DMS 273 treated with DMSO at 0.1 percent for 48 hours (cell line): Measurements from ENCODE around the gene LRRC8D.
"Not testable (repeated sequence)": the region's sequence is repeated elsewhere in the genome, so short reads cannot be mapped to it uniquely, and the experiment has no call there.

Experiments
- DNase-seq: peaks from one replicate; lab custom pipeline; 2025; lab: John Stamatoyannopoulos, UW

Gene LRRC8D

GRCh38 chr1:89913353-89914095 is 92.7 kb downstream of the LRRC8D start:
- no peak for DNase-seq

- no peak for DNase-seq
Measured at GRCh38 chr1:89917353-89917752, 96.5 kb downstream of the LRRC8D start.

GRCh38 chr1:89918127-89918793 is 97.4 kb downstream of the LRRC8D start:
- DNase-seq, result peak; percentile 92

- DNase-seq, result no peak
Measured at GRCh38 chr1:89918794-89919155, 97.9 kb downstream of the LRRC8D start.

- no peak for DNase-seq
Measured at GRCh38 chr1:89919174-89919573, 98.3 kb downstream of the LRRC8D start.

GRCh38 chr1:89922911-89923310 is 102.1 kb downstream of the LRRC8D start:
- DNase-seq, result no peak

GRCh38 chr1:89923517-89923916 is 102.7 kb downstream of the LRRC8D start:
- no peak for DNase-seq

- not testable (repeated sequence) for DNase-seq
Measured at GRCh38 chr1:89924075-89924474, 103.2 kb downstream of the LRRC8D start.

GRCh38 chr1:89927049-89927448 is 106.2 kb downstream of the LRRC8D start:
- no peak for DNase-seq

GRCh38 chr1:89927478-89927877 is 106.6 kb downstream of the LRRC8D start:
- DNase-seq, result no peak

- no peak for DNase-seq
Measured at GRCh38 chr1:89928506-89928905, 107.7 kb downstream of the LRRC8D start.

GRCh38 chr1:89929467-89930063 is 108.7 kb downstream of the LRRC8D start:
- no peak for DNase-seq

- DNase-seq, result no peak
Measured at GRCh38 chr1:89930579-89930978, 109.7 kb downstream of the LRRC8D start.

- DNase-seq, result no peak
Measured at GRCh38 chr1:89931964-89932363, 111.1 kb downstream of the LRRC8D start.

- DNase-seq, result no peak
Measured at GRCh38 chr1:89932598-89933364, 111.9 kb downstream of the LRRC8D start.

GRCh38 chr1:89934461-89934860 is 113.6 kb downstream of the LRRC8D start:
- no peak for DNase-seq

GRCh38 chr1:89935235-89935634 is 114.4 kb downstream of the LRRC8D start:
- DNase-seq, result no peak

GRCh38 chr1:89936694-89937093 is 115.9 kb downstream of the LRRC8D start:
- no peak for DNase-seq

- no peak for DNase-seq
Measured at GRCh38 chr1:89938171-89939055, 117.6 kb downstream of the LRRC8D start.

GRCh38 chr1:89939059-89939570 is 118.3 kb downstream of the LRRC8D start:
- DNase-seq, result no peak

- no peak for DNase-seq
Measured at GRCh38 chr1:89939693-89940438, 119.0 kb downstream of the LRRC8D start.
